Effector memory CD4-positive, alpha-beta T cell (primary cell): Measurements from ENCODE around the gene KRTAP5-2.
A peak's percentile ranks its signal among the peaks of the same experiment; 100 is the strongest.
"Not testable (repeated sequence)": the region's sequence is repeated elsewhere in the genome, so short reads cannot be mapped to it uniquely, and the experiment has no call there.

Experiments used
- DNase-seq, 3 donors: peaks; one replicate each; pipeline ENCODE4 v3.0.0-alpha.2; 2020
- H3K27ac ChIP-seq: 2 replicates; pipeline ENCODE4 v1.7.0; 2013; ENCODE audit warnings: mild to moderate bottlenecking, low read length, moderate library complexity; ENCODE audit not compliant: insufficient read depth, poor library complexity, severe bottlenecking
- H3K27me3 ChIP-seq: replicated peaks from 2 replicates; pipeline ENCODE4 v1.7.0; 2013; ENCODE audit warnings: mild to moderate bottlenecking, low read length; ENCODE audit not compliant: insufficient read depth, control insufficient read depth, poor library complexity, severe bottlenecking
- H3K36me3 ChIP-seq: 2 replicates; pipeline ENCODE4 v1.7.0; 2013; ENCODE audit warnings: mild to moderate bottlenecking, low read length, moderate library complexity; ENCODE audit not compliant: control insufficient read depth, insufficient read depth
- H3K4me1 ChIP-seq: 2 replicates; pipeline ENCODE4 v1.7.0; 2013; ENCODE audit warnings: low read length, mild to moderate bottlenecking; ENCODE audit not compliant: control insufficient read depth, insufficient read depth, poor library complexity, severe bottlenecking
- H3K4me3 ChIP-seq: 2 replicates; pipeline ENCODE4 v1.7.0; 2013; ENCODE audit warnings: low read length, low read depth, mild to moderate bottlenecking; ENCODE audit not compliant: insufficient read depth, poor library complexity, severe bottlenecking
- H3K9me3 ChIP-seq: 2 replicates; pipeline ENCODE4 v1.7.0; 2013; ENCODE audit warnings: mild to moderate bottlenecking, low read length, moderate library complexity; ENCODE audit not compliant: control insufficient read depth

Gene KRTAP5-2

GRCh38 chr11:1595994-1596575, 2.0 kb downstream of the KRTAP5-2 start:
- not testable (repeated sequence) for H3K27me3 ChIP-seq, H3K36me3 ChIP-seq, H3K27ac ChIP-seq, H3K9me3 ChIP-seq, DNase-seq, H3K4me1 ChIP-seq, H3K4me3 ChIP-seq

- no peaks in the 10 kb centered on the region for H3K27me3 ChIP-seq
- H3K27ac ChIP-seq, result no peak overlapping the region
- DNase-seq, result no peak
- no peak overlapping the region for H3K4me3 ChIP-seq
- peaks cover 15% of the 10 kb centered on the region for H3K4me1 ChIP-seq
- H3K9me3 ChIP-seq, result no peaks in the 10 kb centered on the region
- no peaks in the 10 kb centered on the region for H3K36me3 ChIP-seq
Observed at GRCh38 chr11:1592628-1593027, 5.5 kb downstream of the KRTAP5-2 start.

- no peak overlapping the region for H3K4me3 ChIP-seq
- peaks cover 15% of the 10 kb centered on the region for H3K4me1 ChIP-seq
- no peaks in the 10 kb centered on the region for H3K9me3 ChIP-seq
- no peak for DNase-seq
- no peaks in the 10 kb centered on the region for H3K27me3 ChIP-seq
- H3K27ac ChIP-seq, result no peak overlapping the region
- no peaks in the 10 kb centered on the region for H3K36me3 ChIP-seq
Observed at GRCh38 chr11:1589996-1590395, 8.1 kb downstream of the KRTAP5-2 start.

GRCh38 chr11:1589191-1589963, 8.7 kb downstream of the KRTAP5-2 start:
- H3K27ac ChIP-seq, result peak overlapping the region; percentile 18
- not testable (repeated sequence) for DNase-seq, H3K4me3 ChIP-seq, H3K27me3 ChIP-seq, H3K9me3 ChIP-seq, H3K36me3 ChIP-seq
- peaks cover 21% of the 10 kb centered on the region for H3K4me1 ChIP-seq

- Histone ChIP-seq H3K27me3 (no peaks in the 10 kb centered on the region), H3K27ac (no peak overlapping the region), H3K9me3 (no peaks in the 10 kb centered on the region), H3K4me1 (peaks cover 23% of the 10 kb centered on the region), H3K4me3 (no peak overlapping the region), H3K36me3 (no peaks in the 10 kb centered on the region)
- DNase-seq, result no peak
Observed at GRCh38 chr11:1586699-1587098, 11.4 kb downstream of the KRTAP5-2 start.

GRCh38 chr11:1584661-1585370, 13.3 kb downstream of the KRTAP5-2 start, which contains the start of gene KRTAP5-1:
Gene KRTAP5-1, minus strand, starts transcription at chr11:1585283. Its CDS starts 34 bp downstream, at chr11:1585249.
- H3K4me3 ChIP-seq, H3K27ac ChIP-seq, DNase-seq, H3K9me3 ChIP-seq, H3K27me3 ChIP-seq, H3K36me3 ChIP-seq: not testable (repeated sequence)
- H3K4me1 ChIP-seq, result peaks cover 23% of the 10 kb centered on the region

- not testable (repeated sequence) for H3K9me3 ChIP-seq, H3K27me3 ChIP-seq, H3K27ac ChIP-seq, H3K36me3 ChIP-seq, H3K4me3 ChIP-seq, DNase-seq, H3K4me1 ChIP-seq
Observed at GRCh38 chr11:1582909-1583308, 15.2 kb downstream of the KRTAP5-2 start.

- DNase-seq, result no peak
- H3K4me1 ChIP-seq, result peaks cover 8% of the 10 kb centered on the region
- no peak overlapping the region for H3K4me3 ChIP-seq
- H3K36me3 ChIP-seq, result no peaks in the 10 kb centered on the region
- no peaks in the 10 kb centered on the region for H3K27me3 ChIP-seq
- H3K27ac ChIP-seq, result no peak overlapping the region
- H3K9me3 ChIP-seq, result no peaks in the 10 kb centered on the region
Observed at GRCh38 chr11:1581976-1582375, 16.1 kb downstream of the KRTAP5-2 start.

- H3K27ac ChIP-seq, result no peak overlapping the region
- H3K36me3 ChIP-seq, result no peaks in the 10 kb centered on the region
- no peak for DNase-seq
- H3K4me1 ChIP-seq, result peaks cover 16% of the 10 kb centered on the region
- no peaks in the 10 kb centered on the region for H3K9me3 ChIP-seq
- no peaks in the 10 kb centered on the region for H3K27me3 ChIP-seq
- no peak overlapping the region for H3K4me3 ChIP-seq
Observed at GRCh38 chr11:1576825-1577224, 21.3 kb downstream of the KRTAP5-2 start.

- H3K4me3 ChIP-seq, H3K27me3 ChIP-seq, DNase-seq, H3K27ac ChIP-seq, H3K36me3 ChIP-seq, H3K9me3 ChIP-seq: not testable (repeated sequence)
- peaks cover 23% of the 10 kb centered on the region for H3K4me1 ChIP-seq
Observed at GRCh38 chr11:1575756-1576155, 22.3 kb downstream of the KRTAP5-2 start.
